HL-60 (cell line): Measurements from ENCODE around the gene SRY.

Experiments
- DNase-seq, 2 experiments: peaks; one replicate each; pipeline ENCODE4 v3.0.0-alpha.2; 2010 to 2020; ENCODE audit warnings: low read depth in 1 of 2, low spot score in 1 of 2
- H3K27ac ChIP-seq: fragments of 250-450 bp; sonication (Bioruptor Pico); replicated peaks from 2 replicates; pipeline ENCODE4 v1.5.1; 2020; ENCODE audit warnings: mild to moderate bottlenecking, moderate library complexity
- H3K27me3 ChIP-seq: fragments of 250-450 bp; sonication (Bioruptor Pico); 2 replicates; pipeline ENCODE4 v1.5.1; 2021; ENCODE audit warnings: mild to moderate bottlenecking, moderate library complexity; ENCODE audit not compliant: insufficient read depth, poor library complexity, severe bottlenecking
- H3K4me3 ChIP-seq: replicated peaks from 2 replicates; pipeline ENCODE4 v1.5.1; 2011; ENCODE audit warnings: mild to moderate bottlenecking, control low read depth, low read length; ENCODE audit not compliant: insufficient read depth
- CTCF ChIP-seq: IDR thresholded peaks from one replicate; pipeline ENCODE4 v1.5.1; 2011; ENCODE audit warnings: low read length, control low read depth, inconsistent platforms; ENCODE audit not compliant: insufficient read depth
- GABPA ChIP-seq: IDR thresholded peaks from 2 replicates; pipeline ENCODE4 v1.6.1; 2012; ENCODE audit warnings: low read depth
- POLR2AphosphoS5 ChIP-seq: IDR thresholded peaks from 2 replicates; pipeline ENCODE4 v1.6.1; 2012; ENCODE audit warnings: low read depth
- REST ChIP-seq: IDR thresholded peaks from 2 replicates; pipeline ENCODE4 v1.6.1; 2012; ENCODE audit warnings: low read depth; ENCODE audit not compliant: insufficient replicate concordance
- SPI1 ChIP-seq: IDR thresholded peaks from 2 replicates; pipeline ENCODE4 v1.6.1; 2012; ENCODE audit warnings: low read depth, mild to moderate bottlenecking, borderline replicate concordance
- long read RNA-seq: library from polyadenylated mRNA; unstranded; transcript quantifications from one replicate; pipeline ENCODE4 v2.0.0, GENCODE V29; 2020

The SRY gene
- long read RNA-seq, result 0 reads

DNA sequence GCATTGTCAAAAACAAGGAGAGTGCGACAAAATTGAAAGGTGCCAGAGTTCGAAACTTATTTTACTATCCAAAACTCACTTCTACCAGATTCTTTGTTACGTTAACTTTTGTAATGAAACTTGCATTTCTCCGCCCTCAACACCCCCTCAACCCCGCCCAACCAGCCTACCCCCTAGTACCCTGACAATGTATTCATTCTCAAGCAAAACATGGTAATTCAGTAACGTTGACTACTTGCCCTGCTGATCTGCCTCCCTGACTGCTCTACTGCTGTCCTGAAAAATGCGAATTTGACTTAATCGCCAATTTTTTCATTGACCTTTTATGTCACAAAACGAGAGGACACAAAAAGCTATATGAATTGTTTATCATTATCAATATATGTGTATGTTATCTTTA, at the start of gene SRY:
Gene SRY (minus strand): TSS at position 83 of the 400 bp plus-strand sequence. CDS start 79 bp downstream, at position 4.
- Histone ChIP-seq H3K27ac (no peak within 1 kb of the TSS), H3K4me3 (no peak within 1 kb of the TSS)
- no peak for TF ChIP-seq SPI1
- no peak for TF ChIP-seq REST
- no peak for TF ChIP-seq CTCF

GRCh38 chrY:2837078-2837477, 49.6 kb upstream of the SRY start:
- H3K27ac ChIP-seq, result no peak overlapping the region
- DNase-seq, result no peak

More for the DNA sequence above, at the start of gene SRY:
- no peak for DNase-seq
- no peaks in the 10 kb centered on the region for H3K27me3 ChIP-seq

GRCh38 chrY:2835230-2835629, 47.7 kb upstream of the SRY start:
- DNase-seq, result no peak
- no peak overlapping the region for H3K4me3 ChIP-seq
- TF ChIP-seq REST, result no peak
- H3K27me3 ChIP-seq, result no peaks in the 10 kb centered on the region
- H3K27ac ChIP-seq, result no peak overlapping the region

More at GRCh38 chrY:2837078-2837477, 49.6 kb upstream of the SRY start:
- H3K4me3 ChIP-seq, result no peak overlapping the region
- H3K27me3 ChIP-seq, result no peaks in the 10 kb centered on the region
- no peak for TF ChIP-seq POLR2AphosphoS5
- no peak for TF ChIP-seq REST
- no peak for TF ChIP-seq SPI1
- TF ChIP-seq CTCF, result no peak
- TF ChIP-seq GABPA, result no peak

- TF ChIP-seq CTCF (no peak), GABPA (no peak), REST (no peak), POLR2AphosphoS5 (no peak), SPI1 (no peak)
- H3K27ac ChIP-seq, result no peak overlapping the region
- no peaks in the 10 kb centered on the region for H3K27me3 ChIP-seq
- no peak overlapping the region for H3K4me3 ChIP-seq
- DNase-seq, result no peak
Measured at GRCh38 chrY:2828497-2828896, 41.0 kb upstream of the SRY start.
